Gastrocnemius medialis (tissue), 4 donors: Measurements from ENCODE around the gene TNFAIP3.

ENCODE experiments used
- CTCF ChIP-seq, 5 experiments: fragments of 450-650 bp in 3 of 5; fragments of 200-600 bp in 2 of 5; sonication (generic) in 2 of 5; IDR thresholded peaks in 4 of 5; conservative IDR thresholded peaks in 1 of 5; 1 replicate in 4 of 5; 2 replicates in 1 of 5; pipeline ENCODE4 v1.5.1; 2016 to 2019; ENCODE audit warnings: antibody characterized with exemption in 5 of 5, mild to moderate bottlenecking in 3 of 5, moderate library complexity in 3 of 5
- POLR2A ChIP-seq, 2 donors: fragments of 450-650 bp; IDR thresholded peaks; one replicate each; pipeline ENCODE4 v1.6.1; 2017; ENCODE audit warnings: antibody characterized with exemption in 2 of 2, mild to moderate bottlenecking in 2 of 2, moderate library complexity in 2 of 2

- no peak for TF ChIP-seq CTCF (IDR thresholded peaks at IDR 0.05 in 4 of 5, conservative IDR thresholded peaks at IDR 0.05 in 1 of 5)
- no peak for TF ChIP-seq POLR2A (IDR thresholded peaks at IDR 0.05)
Measured at GRCh38 chr6:137870308-137870644, 3.2 kb downstream of the TNFAIP3 start.
